Pulmonary artery endothelial cell (primary cell): ENCODE data around the gene FAM53A. TPM values are rescaled to one million over a fixed set of nuclear protein-coding genes. Genes with fewer than 3 reads are reported as not detected.
"Not testable (repeated sequence)": the region's sequence is repeated elsewhere in the genome, so short reads cannot be mapped to it uniquely, and the experiment has no call there.

Source experiments
- DNase-seq: peaks from one replicate; pipeline ENCODE4 v3.0.0-alpha.2; 2011; ENCODE audit warnings: low read depth, low spot score
- total RNA-seq: library from RNA; depleted of rRNA; stranded (reverse); fragments of >200 nt; gene quantifications from 2 replicates; pipeline ENCODE4 v1.2.3, GENCODE V29; 2014

The FAM53A gene
- total RNA-seq, 1 donor from 2014 or later, result 2.6 TPM

GRCh38 chr4:1717129-1718094, 33.3 kb upstream of the FAM53A start:
- DNase-seq, result no peak

GRCh38 chr4:1716065-1716945, 32.2 kb upstream of the FAM53A start:
- no peak for DNase-seq

GRCh38 chr4:1715002-1715758, 31.1 kb upstream of the FAM53A start:
- DNase-seq, result no peak

GRCh38 chr4:1714303-1715001, 30.3 kb upstream of the FAM53A start:
- DNase-seq, result no peak

- DNase-seq, result no peak
Observed at GRCh38 chr4:1713003-1713851, 29.1 kb upstream of the FAM53A start.

- DNase-seq, result peak; percentile 65
Observed at GRCh38 chr4:1712216-1713002, 28.3 kb upstream of the FAM53A start, which contains the start of gene SLBP. SLBP (minus strand) TSS chr4:1712319; CDS start chr4:1712188, 131 bp downstream.

- DNase-seq, result no peak
Observed at GRCh38 chr4:1711571-1712215, 27.6 kb upstream of the FAM53A start.

GRCh38 chr4:1711055-1711570, 27.0 kb upstream of the FAM53A start:
- no peak for DNase-seq

- DNase-seq, result no peak
Observed at GRCh38 chr4:1708581-1708980, 24.5 kb upstream of the FAM53A start.

GRCh38 chr4:1706358-1706757, 22.2 kb upstream of the FAM53A start:
- no peak for DNase-seq

GRCh38 chr4:1705732-1706131, 21.6 kb upstream of the FAM53A start:
- no peak for DNase-seq

- DNase-seq, result no peak
Observed at GRCh38 chr4:1703867-1704266, 19.8 kb upstream of the FAM53A start.

GRCh38 chr4:1701671-1702070, 17.6 kb upstream of the FAM53A start:
- not testable (repeated sequence) for DNase-seq

- DNase-seq, result no peak
Observed at GRCh38 chr4:1695913-1696312, 11.8 kb upstream of the FAM53A start.

- DNase-seq, result no peak
Observed at GRCh38 chr4:1693131-1693896, 9.2 kb upstream of the FAM53A start.

- no peak for DNase-seq
Observed at GRCh38 chr4:1691737-1692373, 7.7 kb upstream of the FAM53A start.

- DNase-seq, result no peak
Observed at GRCh38 chr4:1690698-1691097, 6.6 kb upstream of the FAM53A start.
